Measurements from ENCODE around the gene MMP1.
A peak's percentile ranks its signal among the peaks of the same experiment; 100 is the strongest.

The MMP1 gene

DNA sequence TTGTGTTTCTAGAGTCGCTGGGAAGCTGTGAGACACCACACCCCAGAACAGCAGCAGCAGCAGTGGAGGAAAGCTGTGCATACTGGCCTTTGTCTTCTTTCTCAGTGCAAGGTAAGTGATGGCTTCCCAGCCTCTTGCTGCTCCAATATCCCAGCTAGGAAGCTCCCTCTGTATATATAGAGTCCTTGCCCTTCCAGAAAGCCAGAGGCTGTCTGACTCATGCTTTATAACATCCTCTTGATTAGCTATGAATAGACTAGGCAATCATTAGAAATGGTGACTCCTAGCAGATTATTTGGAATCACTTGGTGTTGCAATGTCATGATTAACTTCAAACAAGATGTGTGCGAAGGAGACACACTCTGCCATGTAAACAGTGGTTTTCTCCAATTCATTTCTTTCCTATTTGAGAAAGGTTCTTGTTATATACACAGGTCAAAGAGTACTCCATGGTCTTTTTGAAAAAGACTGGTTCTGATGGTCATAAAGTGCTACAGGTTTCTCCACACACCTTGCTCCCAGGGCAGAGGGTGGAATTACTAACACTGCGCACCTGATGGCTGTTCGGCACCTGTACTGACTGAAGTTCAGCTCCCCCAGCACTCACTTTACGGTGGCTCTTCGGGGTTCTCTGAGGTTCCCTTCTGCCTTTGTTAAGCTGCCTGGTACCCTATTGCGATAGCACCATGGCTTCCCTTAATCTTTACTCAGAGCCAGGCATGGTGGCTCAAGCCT is at the start of gene MMP1:
MMP1 (minus strand) TSS at position 149 of the 735 bp plus-strand sequence; CDS start at position 81, 68 bp downstream.
- Histone ChIP-seq H3K4me3 (ENCODE audit: low read length) (no peak within 1 kb of the TSS), H3K4me1 (ENCODE audit: insufficient read depth, low read length) (no peaks in the 10 kb centered on the region), H3K9me3 (ENCODE audit: insufficient read depth, low read depth, low read length) (no peaks in the 10 kb centered on the region), H3K27me3 (ENCODE audit: insufficient read depth, low read length) (no peaks in the 10 kb centered on the region), H3K9ac (ENCODE audit: low read depth, low read length) (no peak within 1 kb of the TSS), H3K27ac (ENCODE audit: low read length) (no peak within 1 kb of the TSS), H3K36me3 (ENCODE audit: insufficient read depth, low read depth, low read length) (no peaks in the 10 kb centered on the region)

DNA sequence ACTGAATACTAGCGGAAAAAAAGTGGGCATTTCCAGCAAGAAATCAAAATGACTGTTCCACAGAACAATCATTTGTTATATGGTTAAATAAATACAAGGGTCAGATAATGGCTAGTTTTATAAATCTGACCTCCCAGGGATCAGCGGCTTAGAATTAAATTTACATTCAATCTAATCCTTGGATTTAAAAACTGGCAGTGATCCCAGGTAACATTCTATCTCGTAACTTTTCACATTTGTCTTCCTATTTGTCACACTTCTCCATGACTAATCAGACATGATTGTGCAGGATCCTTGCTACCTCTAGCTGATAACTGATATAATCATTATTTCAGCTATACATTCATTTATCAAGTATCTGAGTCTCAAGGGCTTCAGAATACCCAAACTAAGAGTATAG is 48.3 kb upstream of the MMP1 start:
- Histone ChIP-seq H3K27ac (ENCODE audit: low read length) (no peak overlapping the region), H3K27me3 (ENCODE audit: insufficient read depth, low read length) (no peaks in the 10 kb centered on the region), H3K9me3 (ENCODE audit: insufficient read depth, low read depth, low read length) (no peaks in the 10 kb centered on the region), H3K9ac (ENCODE audit: low read depth, low read length) (no peak overlapping the region), H3K36me3 (ENCODE audit: insufficient read depth, low read depth, low read length) (no peaks in the 10 kb centered on the region), H3K4me1 (ENCODE audit: insufficient read depth, low read length) (no peaks in the 10 kb centered on the region), H3K4me3 (ENCODE audit: low read length) (no peak overlapping the region)

- H3K27ac ChIP-seq (ENCODE audit: low read length) = no peak within 1 kb of the TSS
- no peak within 1 kb of the TSS for H3K4me3 ChIP-seq (ENCODE audit: low read length)
- H3K4me1 ChIP-seq (ENCODE audit: insufficient read depth, low read length) = no peaks in the 10 kb centered on the region
- no peaks in the 10 kb centered on the region for H3K9me3 ChIP-seq (ENCODE audit: insufficient read depth, low read depth, low read length)
- no peaks in the 10 kb centered on the region for H3K27me3 ChIP-seq (ENCODE audit: insufficient read depth, low read length)
- no peaks in the 10 kb centered on the region for H3K36me3 ChIP-seq (ENCODE audit: insufficient read depth, low read depth, low read length)
- H3K9ac ChIP-seq (ENCODE audit: low read depth, low read length) = no peak within 1 kb of the TSS
Measured at GRCh38 chr11:102843489-102843888, 45.5 kb upstream of the MMP1 start, which contains the start of gene MMP3. TSS of gene MMP3 (minus strand) at chr11:102843609. CDS start at chr11:102843546, 63 bp downstream.

- no peak overlapping the region for H3K27ac ChIP-seq (ENCODE audit: low read length)
- no peak overlapping the region for H3K9ac ChIP-seq (ENCODE audit: low read depth, low read length)
- H3K4me3 ChIP-seq (ENCODE audit: low read length) = no peak overlapping the region
- no peaks in the 10 kb centered on the region for H3K9me3 ChIP-seq (ENCODE audit: insufficient read depth, low read depth, low read length)
- no peaks in the 10 kb centered on the region for H3K27me3 ChIP-seq (ENCODE audit: insufficient read depth, low read length)
- no peaks in the 10 kb centered on the region for H3K4me1 ChIP-seq (ENCODE audit: insufficient read depth, low read length)
- H3K36me3 ChIP-seq (ENCODE audit: insufficient read depth, low read depth, low read length) = no peaks in the 10 kb centered on the region
Measured at GRCh38 chr11:102842930-102843329, 45.0 kb upstream of the MMP1 start.

GRCh38 chr11:102840018-102840417 is 42.1 kb upstream of the MMP1 start:
- Histone ChIP-seq H3K27ac (ENCODE audit: low read length) (no peak overlapping the region), H3K9ac (ENCODE audit: low read depth, low read length) (no peak overlapping the region), H3K4me3 (ENCODE audit: low read length) (no peak overlapping the region), H3K4me1 (ENCODE audit: insufficient read depth, low read length) (peaks cover 11% of the 10 kb centered on the region), H3K27me3 (ENCODE audit: insufficient read depth, low read length) (no peaks in the 10 kb centered on the region), H3K9me3 (ENCODE audit: insufficient read depth, low read depth, low read length) (no peaks in the 10 kb centered on the region), H3K36me3 (ENCODE audit: insufficient read depth, low read depth, low read length) (no peaks in the 10 kb centered on the region)

GRCh38 chr11:102837646-102838045 is 39.7 kb upstream of the MMP1 start:
- no peaks in the 10 kb centered on the region for H3K27me3 ChIP-seq (ENCODE audit: insufficient read depth, low read length)
- no peak overlapping the region for H3K4me3 ChIP-seq (ENCODE audit: low read length)
- H3K27ac ChIP-seq (ENCODE audit: low read length) = no peak overlapping the region
- H3K9ac ChIP-seq (ENCODE audit: low read depth, low read length) = no peak overlapping the region
- peaks cover 11% of the 10 kb centered on the region for H3K4me1 ChIP-seq (ENCODE audit: insufficient read depth, low read length)
- H3K36me3 ChIP-seq (ENCODE audit: insufficient read depth, low read depth, low read length) = no peaks in the 10 kb centered on the region
- no peaks in the 10 kb centered on the region for H3K9me3 ChIP-seq (ENCODE audit: insufficient read depth, low read depth, low read length)

DNA sequence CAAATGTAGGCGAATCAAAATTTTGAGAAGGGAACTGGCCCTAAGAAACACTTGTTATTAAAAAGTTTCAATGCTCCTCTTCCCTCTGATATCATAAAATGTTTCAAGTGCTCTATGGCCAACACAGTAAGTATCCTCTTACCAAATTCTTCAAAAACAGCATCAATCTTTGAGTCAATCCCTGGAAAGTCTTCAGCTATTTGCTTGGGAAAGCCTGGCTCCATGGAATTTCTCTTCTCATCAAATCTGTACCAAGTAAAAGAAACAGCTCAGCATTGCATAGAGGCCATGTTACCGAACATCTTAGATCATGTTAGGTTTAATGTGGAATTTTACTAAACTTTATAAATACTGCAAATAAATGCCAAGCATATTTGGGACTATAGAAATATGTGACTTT is 39.2 kb upstream of the MMP1 start:
- Histone ChIP-seq H3K4me3 (ENCODE audit: low read length) (no peak overlapping the region), H3K9ac (ENCODE audit: low read depth, low read length) (no peak overlapping the region), H3K9me3 (ENCODE audit: insufficient read depth, low read depth, low read length) (no peaks in the 10 kb centered on the region), H3K27me3 (ENCODE audit: insufficient read depth, low read length) (no peaks in the 10 kb centered on the region), H3K36me3 (ENCODE audit: insufficient read depth, low read depth, low read length) (no peaks in the 10 kb centered on the region), H3K27ac (ENCODE audit: low read length) (no peak overlapping the region), H3K4me1 (ENCODE audit: insufficient read depth, low read length) (peaks cover 11% of the 10 kb centered on the region)

- H3K36me3 ChIP-seq (ENCODE audit: insufficient read depth, low read depth, low read length) = no peaks in the 10 kb centered on the region
- H3K4me1 ChIP-seq (ENCODE audit: insufficient read depth, low read length) = peaks cover 11% of the 10 kb centered on the region
- no peaks in the 10 kb centered on the region for H3K9me3 ChIP-seq (ENCODE audit: insufficient read depth, low read depth, low read length)
- H3K27me3 ChIP-seq (ENCODE audit: insufficient read depth, low read length) = no peaks in the 10 kb centered on the region
- 0 out of 2 replicates have a peak overlapping the region, but pooled peaks have one; percentile 20 for H3K4me3 ChIP-seq (ENCODE audit: low read length)
- H3K27ac ChIP-seq (ENCODE audit: low read length) = no peak overlapping the region
- H3K9ac ChIP-seq (ENCODE audit: low read depth, low read length) = 0 out of 2 replicates have a peak overlapping the region, but pooled peaks have one; percentile 9
Measured at GRCh38 chr11:102836290-102836875, 38.4 kb upstream of the MMP1 start.

DNA sequence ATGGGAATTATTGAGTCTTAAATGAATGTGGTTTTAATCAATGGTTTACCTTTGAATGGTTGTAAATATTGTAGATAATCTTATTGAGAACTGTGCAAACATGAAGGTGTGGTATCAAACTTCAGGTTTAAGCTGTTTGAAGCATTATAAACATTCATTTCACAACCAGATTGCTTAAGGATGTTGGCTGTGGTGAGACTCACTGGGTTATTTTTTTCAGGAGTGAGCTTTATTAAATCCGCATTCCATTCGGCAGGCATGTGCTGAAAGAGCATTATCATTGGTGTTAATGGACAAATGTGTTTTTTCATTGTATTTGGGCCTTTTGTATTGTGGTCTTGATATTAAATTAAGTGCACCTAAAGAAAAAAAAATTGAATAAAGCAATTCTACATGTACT is 35.8 kb upstream of the MMP1 start:
- no peak overlapping the region for H3K27ac ChIP-seq (ENCODE audit: low read length)
- H3K27me3 ChIP-seq (ENCODE audit: insufficient read depth, low read length) = no peaks in the 10 kb centered on the region
- no peak overlapping the region for H3K9ac ChIP-seq (ENCODE audit: low read depth, low read length)

GRCh38 chr11:102832612-102833011 is 34.7 kb upstream of the MMP1 start:
- no peak overlapping the region for H3K4me3 ChIP-seq (ENCODE audit: low read length)
- no peak overlapping the region for H3K9ac ChIP-seq (ENCODE audit: low read depth, low read length)
- H3K27ac ChIP-seq (ENCODE audit: low read length) = no peak overlapping the region
- H3K36me3 ChIP-seq (ENCODE audit: insufficient read depth, low read depth, low read length) = no peaks in the 10 kb centered on the region
- no peaks in the 10 kb centered on the region for H3K27me3 ChIP-seq (ENCODE audit: insufficient read depth, low read length)
- peaks cover 11% of the 10 kb centered on the region for H3K4me1 ChIP-seq (ENCODE audit: insufficient read depth, low read length)
- no peaks in the 10 kb centered on the region for H3K9me3 ChIP-seq (ENCODE audit: insufficient read depth, low read depth, low read length)

More for the DNA sequence above, 35.8 kb upstream of the MMP1 start:
- Histone ChIP-seq H3K4me1 (ENCODE audit: insufficient read depth, low read length) (peaks cover 11% of the 10 kb centered on the region), H3K4me3 (ENCODE audit: low read length) (no peak overlapping the region), H3K9me3 (ENCODE audit: insufficient read depth, low read depth, low read length) (no peaks in the 10 kb centered on the region), H3K36me3 (ENCODE audit: insufficient read depth, low read depth, low read length) (no peaks in the 10 kb centered on the region)

DNA sequence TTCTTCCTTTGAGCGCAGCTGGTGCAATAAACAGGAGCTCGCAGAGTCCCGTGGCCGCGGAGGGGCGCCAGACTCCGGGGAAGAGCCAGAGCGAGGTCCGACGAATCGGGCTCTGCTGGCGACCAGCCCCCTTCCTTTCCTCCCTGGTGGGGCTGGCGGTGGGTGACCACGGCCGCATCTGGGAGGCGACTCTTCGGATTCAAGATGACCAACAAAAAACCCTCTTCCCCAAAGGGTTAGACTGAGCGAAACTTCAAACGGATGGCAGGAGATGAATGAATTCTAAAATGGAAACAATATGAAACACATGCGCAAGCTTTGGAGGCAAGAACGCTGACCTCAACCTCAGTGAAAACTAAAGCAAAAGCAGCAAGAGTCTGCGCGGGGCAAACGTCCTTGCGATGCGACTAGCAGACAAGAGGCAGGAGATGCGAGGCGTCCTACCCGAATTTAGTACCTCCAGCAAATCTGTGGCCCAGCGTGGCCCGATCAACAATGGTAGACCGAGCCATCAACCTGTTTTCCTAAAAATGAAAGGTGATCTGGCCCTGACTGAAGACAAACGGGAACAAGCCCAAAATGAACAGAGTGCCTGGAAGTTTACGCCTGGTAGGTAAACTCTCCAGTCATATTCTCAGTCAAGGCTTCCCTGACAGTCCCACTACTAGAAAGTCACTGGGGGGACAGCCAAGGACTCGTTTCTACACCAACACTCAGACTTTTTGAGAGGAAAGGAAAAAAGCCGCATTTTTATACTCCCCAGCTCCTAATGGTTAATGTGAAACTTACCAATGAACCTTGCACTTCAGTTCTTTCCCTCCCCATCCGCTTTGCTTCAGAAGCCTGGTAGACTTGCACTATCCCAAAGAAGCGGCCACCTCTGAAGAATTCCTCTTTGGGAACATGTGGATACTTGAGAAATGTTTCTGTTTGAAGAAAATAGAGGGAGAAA is 33.8 kb upstream of the MMP1 start:
- H3K36me3 ChIP-seq (ENCODE audit: insufficient read depth, low read depth, low read length) = no peaks in the 10 kb centered on the region
- H3K4me1 ChIP-seq (ENCODE audit: insufficient read depth, low read length) = peaks cover 11% of the 10 kb centered on the region
- H3K27me3 ChIP-seq (ENCODE audit: insufficient read depth, low read length) = no peaks in the 10 kb centered on the region
- no peaks in the 10 kb centered on the region for H3K9me3 ChIP-seq (ENCODE audit: insufficient read depth, low read depth, low read length)
- H3K9ac ChIP-seq (ENCODE audit: low read depth, low read length) = no peak overlapping the region
- no peak overlapping the region for H3K27ac ChIP-seq (ENCODE audit: low read length)
- no peak overlapping the region for H3K4me3 ChIP-seq (ENCODE audit: low read length)
